Loucy (cell line): ENCODE data around the gene SEMA6A.

ENCODE experiments used
- CTCF ChIP-seq: fragments of 200-600 bp; sonication (generic); conservative IDR thresholded peaks from 2 replicates; pipeline ENCODE4 v1.5.1; 2014; ENCODE audit warnings: mild to moderate bottlenecking, antibody characterized with exemption, low read length
- EZH2phosphoT487 ChIP-seq: fragments of 200-600 bp; IDR thresholded peaks from 2 replicates; pipeline ENCODE4 v1.6.1; 2018; ENCODE audit warnings: antibody characterized with exemption, mild to moderate bottlenecking, moderate library complexity, borderline replicate concordance

GRCh38 chr5:116529615-116530014, 45.0 kb downstream of the SEMA6A start:
- TF ChIP-seq CTCF (no peak), EZH2phosphoT487 (no peak)
